Measurements from ENCODE around the gene TM2D1.
"Not testable (repeated sequence)": the region's sequence is repeated elsewhere in the genome, so short reads cannot be mapped to it uniquely, and the experiment has no call there.

TM2D1 gene

DNA sequence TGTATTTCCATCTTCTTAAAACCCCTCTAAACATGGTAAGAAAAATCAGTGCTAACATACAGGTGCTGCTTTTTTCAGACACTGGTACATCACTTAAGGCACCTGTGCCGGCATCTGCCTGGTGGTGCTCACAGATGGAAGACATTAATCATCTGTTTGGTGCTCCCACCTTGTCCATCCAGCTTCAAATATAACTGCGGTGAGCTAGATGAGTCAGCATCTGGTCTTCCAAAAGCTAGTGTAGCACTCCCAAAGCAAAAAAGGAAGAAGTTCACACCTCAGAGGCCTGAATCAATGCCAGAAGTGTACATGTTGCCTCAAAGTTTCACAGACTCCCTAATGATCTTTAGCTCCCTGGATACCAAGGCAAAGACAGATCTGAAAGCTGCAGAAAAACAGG is 44.4 kb downstream of the TM2D1 start:
- Mint-ChIP-seq H3K4me1 (no peaks in the 10 kb centered on the region), H3K9me3 (no peaks in the 10 kb centered on the region), H3K27ac (no peak overlapping the region), H3K27me3 (no peaks in the 10 kb centered on the region), H3K36me3 (peaks cover 41% of the 10 kb centered on the region), H3K4me3 (no peak overlapping the region)
- ATAC-seq, result no peak

DNA sequence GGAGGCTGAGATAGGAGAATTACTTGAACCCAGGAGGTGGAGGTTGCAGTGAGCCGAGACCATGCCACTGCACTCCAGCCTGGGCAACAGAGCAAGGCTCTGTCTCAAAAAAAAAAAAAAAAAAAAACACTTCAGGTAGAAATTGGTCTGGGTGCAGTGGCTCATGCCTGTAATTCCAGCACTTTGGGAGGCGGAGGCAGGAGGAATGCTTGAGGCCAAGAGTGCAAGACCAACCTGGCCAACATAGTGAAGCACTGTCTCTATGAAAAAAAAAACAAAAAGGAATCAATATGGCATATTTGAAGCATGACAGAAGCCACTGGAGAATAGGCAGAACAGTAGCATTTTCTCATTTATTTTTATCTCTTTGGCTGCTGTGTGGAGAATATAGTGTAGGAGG is 48.1 kb downstream of the TM2D1 start:
- H3K4me1 Mint-ChIP-seq, H3K4me3 Mint-ChIP-seq, ATAC-seq, H3K9me3 Mint-ChIP-seq, H3K27me3 Mint-ChIP-seq, H3K27ac Mint-ChIP-seq: not testable (repeated sequence)
- peaks cover 22% of the 10 kb centered on the region for H3K36me3 Mint-ChIP-seq

DNA sequence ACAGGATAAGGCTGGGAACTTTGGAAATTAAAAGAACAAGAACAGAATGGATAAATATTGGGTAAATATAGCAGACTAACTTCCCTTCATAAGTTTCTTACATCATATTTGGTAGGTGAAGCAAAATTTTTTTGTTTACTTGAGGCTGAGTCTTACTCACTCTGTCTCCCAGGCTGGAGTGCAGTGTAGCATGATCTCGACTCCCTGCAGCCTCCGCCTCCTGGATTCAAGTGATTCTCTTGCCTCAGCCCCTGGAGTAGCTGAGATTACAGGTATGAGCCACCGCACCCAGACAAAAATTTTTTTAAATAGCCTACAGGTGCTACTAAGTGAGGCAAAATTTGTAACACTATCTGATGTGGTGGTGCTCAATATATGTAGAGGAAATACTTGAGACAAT is 50.7 kb downstream of the TM2D1 start:
- no peak overlapping the region for H3K4me3 Mint-ChIP-seq
- no peak for ATAC-seq
- peaks cover 20% of the 10 kb centered on the region for H3K36me3 Mint-ChIP-seq
- H3K4me1 Mint-ChIP-seq, result no peaks in the 10 kb centered on the region
- no peaks in the 10 kb centered on the region for H3K9me3 Mint-ChIP-seq
- H3K27ac Mint-ChIP-seq, result no peak overlapping the region
- H3K27me3 Mint-ChIP-seq, result no peaks in the 10 kb centered on the region

DNA sequence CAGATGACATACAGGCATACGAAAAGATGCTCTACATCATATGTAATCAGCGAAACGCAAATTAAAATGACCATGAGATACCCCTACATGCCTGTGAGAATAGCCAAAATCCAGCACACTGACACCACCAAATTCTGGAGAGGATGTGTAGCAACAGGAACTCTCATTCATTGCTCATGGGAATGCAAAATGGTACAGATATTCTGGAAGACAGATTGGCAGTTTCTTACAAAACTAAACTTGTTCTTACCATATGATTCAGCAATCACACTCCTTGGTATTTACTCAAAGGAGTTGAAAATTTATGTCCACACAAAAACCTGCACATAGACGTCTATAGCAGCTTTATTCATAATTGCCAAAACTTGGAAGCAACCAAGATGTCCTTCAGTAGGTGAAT is 52.6 kb downstream of the TM2D1 start:
- Mint-ChIP-seq H3K27ac (no peak overlapping the region), H3K27me3 (no peaks in the 10 kb centered on the region), H3K36me3 (peaks cover 12% of the 10 kb centered on the region), H3K9me3 (no peaks in the 10 kb centered on the region), H3K4me3 (no peak overlapping the region), H3K4me1 (no peaks in the 10 kb centered on the region)
- ATAC-seq, result no peak

DNA sequence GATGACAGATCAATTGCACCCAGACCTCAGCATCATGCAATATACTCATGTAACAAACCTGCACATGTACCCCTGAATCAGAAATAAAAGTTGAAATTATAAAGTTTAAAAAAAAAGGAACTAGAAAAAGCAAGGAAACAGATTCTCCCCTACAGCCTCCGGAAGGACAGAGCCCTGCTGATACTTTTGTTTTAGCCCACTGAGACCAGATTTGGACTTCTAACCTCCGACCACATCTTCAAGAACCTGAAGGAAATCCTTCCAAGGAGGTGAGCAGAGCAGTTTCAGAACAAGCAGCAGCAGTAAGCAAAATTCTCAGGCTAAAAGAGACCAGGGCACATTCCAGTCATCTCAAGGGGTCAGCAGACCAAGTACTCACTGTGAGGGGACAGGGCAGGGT is 54.5 kb downstream of the TM2D1 start:
- no peak overlapping the region for H3K4me3 Mint-ChIP-seq
- no peaks in the 10 kb centered on the region for H3K4me1 Mint-ChIP-seq
- H3K9me3 Mint-ChIP-seq, result no peaks in the 10 kb centered on the region
- H3K27ac Mint-ChIP-seq, result no peak overlapping the region
- ATAC-seq, result no peak
- H3K36me3 Mint-ChIP-seq, result peaks cover 7% of the 10 kb centered on the region
- no peaks in the 10 kb centered on the region for H3K27me3 Mint-ChIP-seq

DNA sequence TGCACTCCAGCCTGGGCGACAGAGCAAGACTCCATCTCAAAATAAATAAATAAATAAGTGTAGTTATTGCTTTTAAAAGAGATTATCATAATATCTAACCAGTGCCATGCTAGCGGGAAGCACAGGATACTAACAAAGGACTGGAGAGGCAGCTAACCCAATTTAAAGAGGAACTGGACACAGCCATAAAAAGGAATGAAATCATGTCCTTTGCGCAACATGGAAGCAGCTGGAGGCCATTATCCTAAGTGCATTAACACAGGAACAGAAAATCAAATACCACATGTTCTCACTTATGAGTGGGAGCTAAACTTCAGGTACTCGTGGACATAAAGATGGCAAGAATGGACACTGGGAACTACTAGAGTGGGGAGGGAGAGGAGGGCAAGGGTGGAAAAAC is 54.9 kb downstream of the TM2D1 start:
- Mint-ChIP-seq H3K27me3 (no peaks in the 10 kb centered on the region), H3K4me3 (no peak overlapping the region), H3K36me3 (peaks cover 7% of the 10 kb centered on the region), H3K27ac (no peak overlapping the region), H3K4me1 (no peaks in the 10 kb centered on the region), H3K9me3 (no peaks in the 10 kb centered on the region)
- ATAC-seq, result no peak

DNA sequence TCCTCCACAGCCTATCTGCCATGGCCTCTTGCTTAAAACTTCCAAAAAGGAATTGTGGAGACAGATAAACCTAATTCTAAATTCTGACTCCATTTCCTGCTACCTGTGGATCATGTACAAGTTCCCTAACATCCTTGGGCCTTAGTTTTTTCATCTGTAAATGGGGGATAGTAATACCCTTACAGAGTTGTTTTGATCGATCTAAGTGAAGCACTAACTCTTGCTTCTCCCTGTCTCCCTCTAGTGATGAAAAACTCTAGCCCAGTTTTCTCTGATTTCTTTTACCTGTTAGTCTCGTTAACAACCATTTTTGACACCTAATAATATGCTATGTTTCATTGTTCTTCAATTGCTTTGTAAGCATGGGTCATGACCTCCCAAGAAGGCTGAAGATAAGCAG is 65.9 kb downstream of the TM2D1 start:
- H3K4me3 Mint-ChIP-seq, result no peak overlapping the region
- no peak for ATAC-seq
- H3K4me1 Mint-ChIP-seq, result no peaks in the 10 kb centered on the region
- peaks cover 4% of the 10 kb centered on the region for H3K9me3 Mint-ChIP-seq
- H3K27ac Mint-ChIP-seq, result no peak overlapping the region
- no peaks in the 10 kb centered on the region for H3K36me3 Mint-ChIP-seq
- no peaks in the 10 kb centered on the region for H3K27me3 Mint-ChIP-seq

DNA sequence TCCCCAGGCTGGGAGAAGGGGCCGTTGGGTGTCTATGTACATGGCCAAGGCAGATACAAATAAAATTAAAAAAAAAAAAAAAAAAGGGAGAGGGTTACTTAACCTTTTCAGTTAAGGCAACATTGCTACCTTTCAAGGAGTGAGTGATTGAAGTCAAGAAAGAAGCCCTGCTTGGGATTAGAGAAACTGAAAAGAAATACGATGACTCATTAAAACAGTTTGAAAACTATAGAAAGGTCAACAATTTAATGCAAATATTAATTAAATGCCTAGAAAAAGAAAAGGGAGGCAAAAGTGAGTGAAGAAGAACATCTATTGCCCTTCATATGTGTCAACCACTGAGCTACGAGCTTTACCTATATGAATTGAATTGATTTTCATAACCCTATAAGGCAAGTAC is 69.5 kb downstream of the TM2D1 start:
- no peaks in the 10 kb centered on the region for H3K9me3 Mint-ChIP-seq
- no peak for ATAC-seq
- no peaks in the 10 kb centered on the region for H3K36me3 Mint-ChIP-seq
- no peaks in the 10 kb centered on the region for H3K4me1 Mint-ChIP-seq
- no peaks in the 10 kb centered on the region for H3K27me3 Mint-ChIP-seq
- no peak overlapping the region for H3K4me3 Mint-ChIP-seq
- no peak overlapping the region for H3K27ac Mint-ChIP-seq

DNA sequence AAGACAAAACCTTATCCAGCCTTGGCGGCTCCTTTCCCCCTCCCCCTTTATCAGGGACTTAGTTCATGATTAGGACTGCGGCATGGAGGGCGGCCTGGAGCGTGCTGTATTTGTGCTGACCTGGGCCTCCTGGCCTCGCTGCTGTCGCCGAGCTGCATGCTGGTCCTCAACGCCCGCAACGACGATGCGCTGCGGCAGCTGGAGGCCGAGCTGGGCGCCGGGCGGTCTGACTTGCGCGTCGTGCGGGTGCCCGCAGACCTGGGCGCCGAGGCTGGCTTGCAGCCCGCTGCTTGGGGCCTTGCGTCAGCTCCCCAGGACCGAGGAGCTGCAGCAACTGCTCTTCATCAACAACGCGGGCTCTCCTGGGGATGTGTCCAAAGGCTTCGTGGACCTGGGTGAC is 70.9 kb downstream of the TM2D1 start:
- no peaks in the 10 kb centered on the region for H3K9me3 Mint-ChIP-seq
- no peaks in the 10 kb centered on the region for H3K27me3 Mint-ChIP-seq
- no peaks in the 10 kb centered on the region for H3K4me1 Mint-ChIP-seq
- no peak for ATAC-seq
- H3K36me3 Mint-ChIP-seq, result no peaks in the 10 kb centered on the region
- H3K27ac Mint-ChIP-seq, result no peak overlapping the region
- H3K4me3 Mint-ChIP-seq, result no peak overlapping the region

DNA sequence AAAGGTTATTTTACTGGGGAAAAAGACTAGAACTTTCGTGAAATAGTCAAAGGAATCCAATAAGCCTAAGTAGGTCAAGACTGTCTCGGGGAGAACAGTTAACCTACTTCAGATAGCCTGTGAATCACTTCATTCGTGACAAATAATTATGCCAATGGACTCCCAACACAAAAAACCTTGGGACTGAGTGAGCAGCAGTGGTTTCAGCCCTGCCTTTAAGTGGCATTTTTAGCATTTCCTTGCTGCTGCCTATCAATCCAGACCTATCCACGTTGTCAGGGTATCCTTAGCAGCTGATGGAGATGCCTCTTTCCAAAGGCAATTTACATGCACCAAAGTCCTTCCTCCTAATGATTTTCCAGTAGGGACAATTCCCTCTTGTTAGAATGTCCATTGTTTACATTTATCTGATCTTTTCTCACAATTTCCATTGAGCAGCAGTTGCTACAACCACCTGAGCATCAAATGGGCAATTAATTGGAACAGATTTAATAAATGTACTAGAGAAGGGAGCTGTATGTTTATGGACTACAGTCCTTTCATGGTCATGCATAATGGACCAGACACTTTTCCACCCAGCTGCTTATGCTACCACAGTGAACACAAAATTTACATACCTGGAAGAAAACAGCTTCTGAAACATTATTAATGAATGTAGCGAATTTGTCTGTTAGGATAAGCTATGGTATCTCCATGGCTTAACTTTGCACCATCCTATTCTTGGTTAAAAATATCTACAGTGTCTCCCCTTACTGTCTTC is 75.8 kb downstream of the TM2D1 start:
- Mint-ChIP-seq H3K36me3 (no peaks in the 10 kb centered on the region), H3K27me3 (peaks cover 14% of the 10 kb centered on the region), H3K27ac (no peak overlapping the region), H3K4me1 (no peaks in the 10 kb centered on the region), H3K4me3 (no peak overlapping the region), H3K9me3 (no peaks in the 10 kb centered on the region)
- ATAC-seq, result no peak

DNA sequence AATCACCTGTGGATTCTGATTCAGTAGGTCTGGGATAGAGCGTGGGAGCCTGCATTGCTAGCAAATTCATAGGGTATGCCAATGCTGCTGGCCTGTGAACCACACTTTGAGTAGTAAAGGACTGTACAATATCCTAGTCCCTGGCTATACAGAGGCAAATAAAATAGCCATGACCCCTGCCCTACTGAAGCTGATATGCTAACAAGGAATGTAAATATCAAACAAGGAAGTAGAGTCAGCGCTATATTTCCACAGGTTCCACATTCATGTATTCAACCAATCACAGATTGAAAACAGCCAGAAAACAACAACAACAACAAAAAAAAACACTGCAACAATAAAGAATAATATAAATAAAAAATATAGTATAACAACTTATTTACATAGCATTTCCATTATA is 77.8 kb downstream of the TM2D1 start:
- H3K4me3 Mint-ChIP-seq, result no peak overlapping the region
- no peaks in the 10 kb centered on the region for H3K4me1 Mint-ChIP-seq
- no peak for ATAC-seq
- no peak overlapping the region for H3K27ac Mint-ChIP-seq
- peaks cover 14% of the 10 kb centered on the region for H3K27me3 Mint-ChIP-seq
- H3K9me3 Mint-ChIP-seq, result no peaks in the 10 kb centered on the region
- H3K36me3 Mint-ChIP-seq, result no peaks in the 10 kb centered on the region

DNA sequence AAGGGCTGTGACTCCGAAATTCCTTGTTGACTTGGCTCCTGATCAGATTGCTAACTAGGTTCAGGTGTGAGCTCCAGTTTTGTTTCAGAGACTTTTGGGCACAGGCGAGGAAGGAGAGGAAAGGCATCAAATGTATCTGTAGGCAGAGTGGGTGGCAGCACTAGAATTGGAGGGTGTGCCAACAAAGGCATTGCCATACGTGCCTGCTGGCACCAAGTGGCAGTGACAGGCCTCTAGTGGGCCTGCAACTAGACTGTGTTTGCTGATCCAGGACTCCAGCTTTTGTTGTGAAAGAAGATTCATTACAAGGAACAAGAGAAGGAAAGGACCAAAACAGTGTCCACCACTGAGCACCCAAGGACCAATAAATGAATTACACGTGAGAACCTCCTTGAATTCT is 79.5 kb downstream of the TM2D1 start:
- peaks cover 14% of the 10 kb centered on the region for H3K27me3 Mint-ChIP-seq
- H3K4me1 Mint-ChIP-seq, result peaks cover 14% of the 10 kb centered on the region
- H3K36me3 Mint-ChIP-seq, result no peaks in the 10 kb centered on the region
- no peak for ATAC-seq
- H3K27ac Mint-ChIP-seq, result no peak overlapping the region
- no peak overlapping the region for H3K4me3 Mint-ChIP-seq
- no peaks in the 10 kb centered on the region for H3K9me3 Mint-ChIP-seq

DNA sequence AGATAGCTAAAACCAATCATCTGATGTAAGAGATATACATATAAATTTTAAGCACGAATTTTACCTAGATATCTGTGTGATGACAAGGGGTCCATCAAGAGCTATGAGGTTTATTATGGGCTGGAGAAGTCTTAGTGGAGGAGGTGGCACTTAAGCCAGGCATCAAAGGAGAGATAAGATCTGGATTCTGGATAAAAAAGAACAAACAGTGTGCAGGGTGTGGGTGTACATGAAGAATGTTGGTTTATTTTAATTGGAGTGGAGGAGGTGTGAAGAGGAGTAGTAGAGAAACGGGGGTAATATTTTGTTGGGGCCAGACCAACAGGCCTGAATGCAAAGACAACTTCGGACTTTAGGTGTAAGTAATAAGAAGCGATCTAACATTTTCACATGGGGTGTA is 80.6 kb downstream of the TM2D1 start:
- Mint-ChIP-seq H3K27ac (no peak overlapping the region), H3K9me3 (no peaks in the 10 kb centered on the region), H3K4me1 (peaks cover 14% of the 10 kb centered on the region), H3K36me3 (no peaks in the 10 kb centered on the region), H3K4me3 (no peak overlapping the region), H3K27me3 (peaks cover 14% of the 10 kb centered on the region)
- no peak for ATAC-seq

DNA sequence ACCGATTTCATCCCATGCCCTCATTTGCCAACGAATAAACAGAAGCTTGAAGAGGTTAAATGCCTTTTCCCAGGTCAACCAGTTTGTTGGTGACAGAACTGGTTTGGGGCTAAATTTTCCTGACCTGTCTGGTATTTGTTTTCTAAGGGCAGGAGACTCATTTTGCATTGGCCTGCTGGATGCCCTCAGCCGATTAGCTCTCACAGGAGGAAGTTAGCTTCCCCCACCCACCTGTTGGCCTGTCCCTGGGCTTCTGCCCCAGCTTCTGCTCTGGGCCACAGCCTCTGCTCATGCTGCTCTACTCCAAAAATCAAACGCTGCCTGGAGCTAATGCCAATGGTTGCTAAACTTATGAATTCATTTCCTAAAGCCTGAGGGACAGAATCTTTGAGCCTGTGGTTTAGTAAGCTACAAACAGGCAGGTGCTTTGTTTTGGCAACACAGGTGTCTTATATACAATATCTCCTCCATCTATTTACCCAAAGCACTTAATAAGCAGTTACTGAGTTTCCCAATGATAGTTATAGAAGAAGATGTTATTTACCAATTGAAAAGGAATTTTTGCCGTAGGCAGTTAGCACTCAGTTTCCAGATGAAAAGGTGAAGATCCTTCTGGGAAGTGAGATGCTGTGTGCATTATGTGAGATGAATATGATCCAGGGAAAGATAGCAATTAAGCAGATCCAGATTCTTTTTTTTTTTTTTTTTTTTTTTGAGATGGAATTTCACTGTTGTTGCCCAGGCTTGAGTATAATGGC is 82.3 kb downstream of the TM2D1 start:
- Mint-ChIP-seq H3K9me3 (no peaks in the 10 kb centered on the region), H3K27me3 (peaks cover 6% of the 10 kb centered on the region), H3K4me3 (no peak overlapping the region), H3K4me1 (peaks cover 14% of the 10 kb centered on the region), H3K36me3 (no peaks in the 10 kb centered on the region), H3K27ac (no peak overlapping the region)
- no peak for ATAC-seq

DNA sequence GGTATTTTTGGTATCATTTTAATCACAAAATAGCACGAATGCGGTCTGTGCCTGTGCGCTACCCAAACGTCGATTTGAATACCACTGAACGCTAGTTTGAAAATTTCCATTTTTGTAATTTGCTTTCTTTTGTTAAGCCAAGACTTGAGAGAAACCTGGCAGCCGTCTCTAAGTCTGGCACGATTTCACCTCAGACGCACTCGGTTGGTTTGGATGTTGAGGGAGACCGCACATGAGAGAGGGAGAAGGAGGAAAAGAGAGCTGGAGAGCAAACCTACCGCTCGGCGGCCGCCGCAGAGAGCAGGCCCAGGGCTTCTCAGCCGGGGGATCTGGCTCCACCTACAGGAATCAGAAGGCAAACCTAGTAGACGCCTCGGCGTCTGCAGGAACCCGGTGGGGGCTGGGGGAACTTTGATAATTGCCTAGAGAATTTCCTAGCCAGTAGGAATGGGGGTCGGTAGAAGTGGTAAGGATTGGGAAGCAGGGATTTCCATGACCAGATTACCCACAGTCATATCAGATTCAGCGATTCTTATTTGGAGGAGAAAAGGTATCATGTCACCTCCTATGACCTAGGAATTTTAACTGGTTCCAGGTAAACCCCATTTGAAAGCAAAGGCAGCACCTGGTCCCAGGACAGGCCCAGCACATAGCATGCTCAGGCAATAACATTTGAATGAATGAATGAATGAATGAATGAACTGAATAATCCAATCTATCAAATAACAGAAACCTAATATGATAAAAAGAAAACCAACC is 83.2 kb downstream of the TM2D1 start:
- H3K36me3 Mint-ChIP-seq, result no peaks in the 10 kb centered on the region
- H3K4me3 Mint-ChIP-seq, result peak overlapping the region; percentile 84
- no peaks in the 10 kb centered on the region for H3K27me3 Mint-ChIP-seq
- H3K9me3 Mint-ChIP-seq, result no peaks in the 10 kb centered on the region
- peak; percentile 91 for ATAC-seq
- peaks cover 14% of the 10 kb centered on the region for H3K4me1 Mint-ChIP-seq
- peak overlapping the region; percentile 82 for H3K27ac Mint-ChIP-seq
